HG03139 (cell line): Measurements from ENCODE around the gene NMBR.
"Not testable (repeated sequence)": the region's sequence is repeated elsewhere in the genome, so short reads cannot be mapped to it uniquely, and the experiment has no call there.

Experiments
- ATAC-seq: cut with Tn5 transposase; IDR thresholded peaks from one replicate; pipeline ENCODE4 v1.9.1; 2021; ENCODE audit not compliant: unreplicated experiment

NMBR gene

GRCh38 chr6:142146828-142147662, at the start of gene NMBR, which contains the start of gene VTA1:
TSS of gene NMBR (minus strand) at chr6:142147122. CDS start at chr6:142088658, 58,464 bp downstream.
TSS of gene VTA1 (plus strand) at chr6:142147263. CDS start at chr6:142147288, 25 bp downstream.
- peak; percentile 100 for ATAC-seq

GRCh38 chr6:142195862-142196541, 49.1 kb upstream of the NMBR start:
- ATAC-seq: no peak

GRCh38 chr6:142193621-142194020, 46.7 kb upstream of the NMBR start:
- ATAC-seq: no peak

GRCh38 chr6:142192343-142192742, 45.4 kb upstream of the NMBR start:
- ATAC-seq: no peak

GRCh38 chr6:142189057-142189456, 42.1 kb upstream of the NMBR start:
- ATAC-seq: no peak

- ATAC-seq: not testable (repeated sequence)
Measured at GRCh38 chr6:142188341-142188740, 41.4 kb upstream of the NMBR start.

GRCh38 chr6:142187209-142187608, 40.3 kb upstream of the NMBR start:
- no peak for ATAC-seq

GRCh38 chr6:142185641-142186040, 38.7 kb upstream of the NMBR start:
- no peak for ATAC-seq

GRCh38 chr6:142184307-142184706, 37.4 kb upstream of the NMBR start:
- ATAC-seq: no peak

GRCh38 chr6:142183351-142183750, 36.4 kb upstream of the NMBR start:
- no peak for ATAC-seq

GRCh38 chr6:142182004-142182403, 35.1 kb upstream of the NMBR start:
- ATAC-seq: no peak

GRCh38 chr6:142178129-142178528, 31.2 kb upstream of the NMBR start:
- ATAC-seq: no peak

GRCh38 chr6:142174703-142175102, 27.8 kb upstream of the NMBR start:
- ATAC-seq: no peak

- no peak for ATAC-seq
Measured at GRCh38 chr6:142173980-142174379, 27.1 kb upstream of the NMBR start.

- no peak for ATAC-seq
Measured at GRCh38 chr6:142172758-142173157, 25.8 kb upstream of the NMBR start.

- no peak for ATAC-seq
Measured at GRCh38 chr6:142171351-142171750, 24.4 kb upstream of the NMBR start.

GRCh38 chr6:142167486-142167885, 20.6 kb upstream of the NMBR start:
- no peak for ATAC-seq

GRCh38 chr6:142167071-142167470, 20.1 kb upstream of the NMBR start:
- no peak for ATAC-seq

GRCh38 chr6:142165227-142165626, 18.3 kb upstream of the NMBR start:
- ATAC-seq: no peak

GRCh38 chr6:142162780-142163179, 15.9 kb upstream of the NMBR start:
- ATAC-seq: no peak

- not testable (repeated sequence) for ATAC-seq
Measured at GRCh38 chr6:142156758-142157068, 9.8 kb upstream of the NMBR start.
